C4-2B (cell line): Measurements from ENCODE around the gene PGA5.

Experiments
- ZFX ChIP-seq: fragments of 450-650 bp; IDR thresholded peaks from 2 replicates; pipeline ENCODE4 v1.6.1; 2017
- TF ChIP-seq, protein P1 (sequence below): fragments of 450-650 bp; conservative IDR thresholded peaks from 2 replicates; pipeline ENCODE4 v1.5.1; 2017; ENCODE audit warnings: mild to moderate bottlenecking

GRCh38 chr11:61280883-61281580, 40.1 kb downstream of the PGA5 start:
- TF ChIP-seq, protein P1, sequence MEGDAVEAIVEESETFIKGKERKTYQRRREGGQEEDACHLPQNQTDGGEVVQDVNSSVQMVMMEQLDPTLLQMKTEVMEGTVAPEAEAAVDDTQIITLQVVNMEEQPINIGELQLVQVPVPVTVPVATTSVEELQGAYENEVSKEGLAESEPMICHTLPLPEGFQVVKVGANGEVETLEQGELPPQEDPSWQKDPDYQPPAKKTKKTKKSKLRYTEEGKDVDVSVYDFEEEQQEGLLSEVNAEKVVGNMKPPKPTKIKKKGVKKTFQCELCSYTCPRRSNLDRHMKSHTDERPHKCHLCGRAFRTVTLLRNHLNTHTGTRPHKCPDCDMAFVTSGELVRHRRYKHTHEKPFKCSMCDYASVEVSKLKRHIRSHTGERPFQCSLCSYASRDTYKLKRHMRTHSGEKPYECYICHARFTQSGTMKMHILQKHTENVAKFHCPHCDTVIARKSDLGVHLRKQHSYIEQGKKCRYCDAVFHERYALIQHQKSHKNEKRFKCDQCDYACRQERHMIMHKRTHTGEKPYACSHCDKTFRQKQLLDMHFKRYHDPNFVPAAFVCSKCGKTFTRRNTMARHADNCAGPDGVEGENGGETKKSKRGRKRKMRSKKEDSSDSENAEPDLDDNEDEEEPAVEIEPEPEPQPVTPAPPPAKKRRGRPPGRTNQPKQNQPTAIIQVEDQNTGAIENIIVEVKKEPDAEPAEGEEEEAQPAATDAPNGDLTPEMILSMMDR: no peak
- TF ChIP-seq ZFX: no peak
